ELR (cell line): ENCODE data around the gene METTL9.
A peak's percentile ranks its signal among the peaks of the same experiment; 100 is the strongest.
"Not testable (repeated sequence)": the region's sequence is repeated elsewhere in the genome, so short reads cannot be mapped to it uniquely, and the experiment has no call there.

Experiments
- DNase-seq: peaks from one replicate; pipeline ENCODE4 v3.0.0-alpha.2; 2015; ENCODE audit warnings: low read depth

METTL9 gene

DNA sequence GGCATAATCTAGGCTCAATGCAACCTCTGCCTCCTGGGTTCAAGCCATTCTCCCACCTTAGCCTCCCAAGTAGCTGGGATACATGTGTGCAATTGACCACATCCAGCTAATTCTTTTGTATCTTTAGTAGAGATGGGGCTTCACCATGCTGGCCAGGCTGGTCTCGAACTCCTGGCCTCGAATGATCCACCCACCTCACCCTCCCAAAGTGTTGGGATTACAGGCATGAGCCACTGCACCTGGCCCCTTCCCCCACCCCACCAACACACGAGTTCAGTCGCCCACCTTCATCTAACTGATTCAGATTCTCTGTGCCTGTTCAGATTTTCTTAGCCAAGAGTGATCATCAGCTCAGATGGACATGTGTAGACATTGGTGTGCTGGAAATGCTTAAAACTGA, 25.0 kb upstream of the METTL9 start:
- DNase-seq, result no peak

GRCh38 chr16:21576323-21576722, 23.1 kb upstream of the METTL9 start:
- DNase-seq, result not testable (repeated sequence)

- not testable (repeated sequence) for DNase-seq
Measured at GRCh38 chr16:21577487-21577886, 21.9 kb upstream of the METTL9 start.

DNA sequence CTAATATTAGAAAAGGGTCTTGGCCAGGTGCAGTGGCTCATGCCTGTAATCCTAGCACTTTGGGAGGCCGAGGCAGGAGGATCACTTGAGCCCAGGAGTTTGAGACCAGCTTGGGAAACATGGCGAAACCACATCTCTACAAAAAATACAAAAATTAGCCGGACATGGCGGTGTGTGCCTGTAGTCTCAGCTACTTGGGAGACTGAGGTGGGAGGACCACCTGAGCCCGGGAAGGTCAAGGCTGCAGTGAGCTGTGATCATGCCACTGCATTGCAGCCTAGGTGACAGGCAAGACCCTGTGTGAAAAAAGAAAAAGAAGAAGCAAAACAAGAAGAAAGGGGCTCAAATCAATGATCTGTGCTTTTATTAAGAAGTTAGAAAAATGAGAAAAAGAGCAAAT, 21.1 kb upstream of the METTL9 start:
- DNase-seq, result not testable (repeated sequence)

DNA sequence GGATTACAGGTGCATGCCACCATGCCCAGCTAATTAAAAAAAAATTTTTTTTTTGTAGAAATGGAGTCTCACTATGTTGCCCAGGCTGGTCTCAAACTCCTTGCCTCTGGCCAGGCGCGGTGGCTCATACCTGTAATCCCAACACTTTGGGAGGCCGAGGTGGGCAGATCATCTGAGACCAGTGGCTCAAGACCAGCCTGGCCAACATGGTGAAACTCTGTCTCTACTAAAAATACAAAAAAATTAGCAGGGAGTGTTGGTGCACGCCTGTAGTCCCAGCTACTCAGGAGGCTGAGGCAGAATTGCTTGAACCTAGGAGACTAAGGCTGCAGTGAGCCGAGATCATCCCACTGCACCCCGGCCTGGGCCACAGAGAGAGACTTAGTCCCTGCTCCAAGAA, 19.2 kb upstream of the METTL9 start:
- not testable (repeated sequence) for DNase-seq

DNA sequence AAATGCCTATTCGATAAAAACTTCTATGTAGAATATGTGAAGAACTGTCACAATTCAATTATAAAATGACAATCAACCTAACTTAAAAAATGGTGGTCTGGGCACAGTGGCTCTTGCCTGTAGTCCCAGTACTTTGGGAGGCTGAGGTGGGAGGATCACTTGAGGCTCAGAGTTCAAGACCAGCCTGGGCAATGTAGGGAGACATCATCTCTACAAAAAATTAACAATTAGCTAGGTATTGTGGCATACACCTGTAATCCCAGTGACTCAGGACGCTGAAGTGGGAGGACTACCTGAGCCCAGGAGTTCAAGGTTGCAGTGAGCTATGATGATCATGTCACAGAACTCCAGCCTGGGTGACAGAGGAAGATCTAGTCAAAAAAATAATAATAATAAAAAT, 18.6 kb upstream of the METTL9 start:
- no peak for DNase-seq

- DNase-seq, result no peak
Measured at GRCh38 chr16:21584817-21585216, 14.6 kb upstream of the METTL9 start.

GRCh38 chr16:21588593-21588992, 10.8 kb upstream of the METTL9 start:
- not testable (repeated sequence) for DNase-seq

GRCh38 chr16:21589551-21589950, 9.8 kb upstream of the METTL9 start:
- DNase-seq, result no peak

DNA sequence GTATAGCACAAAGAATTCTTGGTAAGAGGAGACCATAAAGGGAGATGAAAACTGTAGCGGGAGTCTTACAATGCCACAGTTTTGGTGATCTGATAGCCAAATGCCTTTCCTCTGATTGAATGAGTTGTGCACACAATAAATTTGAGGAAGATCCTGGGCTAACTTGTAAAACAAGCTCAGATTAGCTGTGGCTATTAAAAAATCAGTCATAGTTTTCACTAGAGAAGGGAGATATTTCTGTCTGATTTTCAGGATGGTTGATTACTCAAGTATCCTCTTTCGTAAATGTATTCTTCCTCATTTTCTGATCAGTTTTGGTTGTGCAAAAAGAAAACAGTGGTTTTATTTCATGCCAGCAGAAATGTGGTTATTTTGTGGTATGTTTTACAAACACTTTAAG, 9.1 kb upstream of the METTL9 start:
- DNase-seq, result no peak

GRCh38 chr16:21590796-21591195, 8.6 kb upstream of the METTL9 start:
- DNase-seq, result peak; percentile 28

- DNase-seq, result no peak
Measured at GRCh38 chr16:21592191-21592590, 7.2 kb upstream of the METTL9 start.

- DNase-seq, result no peak
Measured at GRCh38 chr16:21593530-21594289, 5.7 kb upstream of the METTL9 start.

GRCh38 chr16:21597561-21598030, 1.8 kb upstream of the METTL9 start:
- no peak for DNase-seq

DNA sequence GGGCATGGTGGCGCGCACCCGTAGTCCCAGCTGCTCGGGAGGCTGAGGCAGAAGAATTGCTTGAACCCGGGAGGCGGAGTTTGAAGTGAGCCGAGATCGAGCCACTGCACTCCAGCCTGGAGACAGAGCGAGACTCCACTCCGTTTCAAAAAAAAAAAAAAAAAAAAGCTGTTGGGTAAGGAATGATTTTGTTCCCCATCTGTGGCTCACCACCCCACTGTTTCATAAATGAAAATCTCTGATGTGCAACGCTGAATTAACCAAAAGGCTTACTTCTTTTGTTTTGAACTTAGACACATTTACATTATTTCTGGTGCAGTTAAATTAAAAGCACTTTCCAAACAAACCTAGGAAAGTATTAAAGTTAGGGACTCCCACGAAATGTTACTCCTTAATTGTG, 1.2 kb upstream of the METTL9 start:
- no peak for DNase-seq

GRCh38 chr16:21598701-21599121, 666 bp upstream of the METTL9 start:
- no peak for DNase-seq

GRCh38 chr16:21600031-21600773, 825 bp downstream of the METTL9 start:
- DNase-seq, result peak; percentile 57

DNA sequence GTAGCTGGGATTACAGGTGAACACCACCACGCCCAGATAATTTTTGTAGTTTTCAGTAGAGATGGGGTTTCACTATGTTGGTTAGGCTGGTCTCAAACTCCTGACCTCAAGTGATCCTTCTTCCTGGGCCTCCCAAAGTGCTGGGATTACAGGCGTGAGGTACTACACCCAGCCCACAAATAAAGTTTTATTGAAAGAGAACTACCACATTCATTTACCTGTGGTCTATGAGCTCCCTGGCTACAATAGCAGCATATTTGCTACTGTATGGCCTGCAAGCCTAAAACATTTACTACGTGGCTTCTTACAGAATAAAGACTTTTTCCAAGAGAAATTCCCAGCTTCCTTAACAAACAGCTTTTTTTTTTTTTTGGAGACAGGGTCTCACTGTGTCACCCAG, 3.4 kb downstream of the METTL9 start:
- no peak for DNase-seq

DNA sequence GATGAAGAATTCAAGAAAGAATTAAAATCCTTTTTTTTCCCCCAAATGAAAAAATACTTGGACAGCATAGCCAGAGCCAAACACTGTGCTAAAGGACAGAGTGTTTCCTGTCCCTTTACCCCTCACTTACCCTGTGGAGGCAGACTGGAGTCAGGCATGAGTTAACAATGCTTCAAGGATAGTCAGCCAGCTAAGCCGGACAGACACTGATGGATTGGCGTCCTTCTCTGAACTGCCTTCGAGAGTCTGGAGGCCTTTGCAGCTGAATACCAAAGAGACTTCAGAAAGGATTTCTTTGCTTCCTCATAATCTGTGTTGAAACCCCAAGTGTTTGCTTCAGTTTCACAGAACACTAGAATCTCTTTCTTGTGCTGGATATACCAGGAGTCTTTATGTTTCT, 4.6 kb downstream of the METTL9 start:
- DNase-seq, result peak; percentile 24

DNA sequence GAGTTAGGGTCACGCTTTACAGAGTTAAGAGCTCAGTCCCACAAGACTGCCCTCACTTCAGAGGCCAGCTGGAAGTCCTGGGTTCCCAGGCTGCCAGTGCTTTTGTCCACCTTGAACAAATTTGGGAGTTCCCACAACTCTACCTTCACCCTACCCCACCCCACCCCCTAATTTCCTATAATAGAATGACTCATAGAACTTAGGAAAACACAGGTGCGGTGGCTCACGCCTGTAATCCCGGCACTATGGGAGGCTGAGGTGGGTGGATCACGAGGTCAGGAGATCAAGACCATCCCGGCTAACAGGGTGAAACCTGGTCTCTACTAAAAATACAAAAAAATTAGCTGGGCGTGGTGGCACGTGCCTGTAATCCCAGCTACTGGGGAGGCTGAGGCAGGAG, 6.5 kb downstream of the METTL9 start:
- DNase-seq, result not testable (repeated sequence)

- no peak for DNase-seq
Measured at GRCh38 chr16:21608639-21609328, 9.4 kb downstream of the METTL9 start.

DNA sequence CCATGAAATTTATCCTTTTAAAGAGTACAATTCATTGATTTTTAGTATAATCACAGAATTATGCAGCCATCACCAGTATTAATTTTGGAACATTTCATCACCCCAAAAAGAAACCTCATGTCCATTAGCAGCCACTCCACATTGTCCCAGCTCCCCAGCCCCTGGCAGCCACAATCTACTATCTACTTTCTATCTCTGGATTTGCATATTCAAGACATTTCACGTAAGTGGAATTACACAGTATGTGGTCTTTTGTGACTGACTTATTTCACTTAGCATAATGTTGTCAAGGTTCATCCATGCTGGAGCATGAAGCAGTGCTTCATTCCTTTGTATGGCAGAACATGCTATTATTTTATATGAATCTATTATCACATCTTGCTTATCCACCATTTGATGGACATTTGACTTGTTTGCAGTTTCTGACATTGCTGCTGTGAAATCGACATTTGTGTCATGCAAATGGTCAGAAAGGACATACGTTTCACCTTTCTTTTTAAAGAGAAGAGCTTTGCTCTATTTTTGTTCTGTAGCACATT, 10.7 kb downstream of the METTL9 start:
- DNase-seq, result no peak

- DNase-seq, result no peak
Measured at GRCh38 chr16:21610766-21611165, 11.4 kb downstream of the METTL9 start.
